Ishikawa (cell line): Measurements from ENCODE around the gene CLCA2.
A peak's percentile ranks its signal among the peaks of the same experiment; 100 is the strongest.

Experiments used
- CEBPB ChIP-seq: IDR thresholded peaks from 2 replicates; pipeline ENCODE4 v1.6.1; 2012
- CREB1 ChIP-seq: IDR thresholded peaks from 2 replicates; pipeline ENCODE4 v1.6.1; 2012; ENCODE audit warnings: low read depth
- EGR1 ChIP-seq: IDR thresholded peaks from 2 replicates; pipeline ENCODE4 v1.6.1; 2012
- EP300 ChIP-seq: IDR thresholded peaks from 2 replicates; pipeline ENCODE4 v1.6.1; 2012; ENCODE audit warnings: borderline replicate concordance
- FOXM1 ChIP-seq: IDR thresholded peaks from 2 replicates; pipeline ENCODE4 v1.6.1; 2012; ENCODE audit warnings: low read depth, borderline replicate concordance
- NFIC ChIP-seq: IDR thresholded peaks from 2 replicates; pipeline ENCODE4 v1.6.1; 2012
- RAD21 ChIP-seq: IDR thresholded peaks from 2 replicates; pipeline ENCODE4 v1.6.1; 2012; ENCODE audit warnings: low read depth
- REST ChIP-seq: IDR thresholded peaks from 2 replicates; pipeline ENCODE4 v1.6.1; 2012; ENCODE audit warnings: low read depth, mild to moderate bottlenecking
- TAF1 ChIP-seq: IDR thresholded peaks from 2 replicates; pipeline ENCODE4 v1.6.1; 2012; ENCODE audit warnings: low read depth, mild to moderate bottlenecking
- TCF12 ChIP-seq: IDR thresholded peaks from 2 replicates; pipeline ENCODE4 v1.6.1; 2012; ENCODE audit warnings: low read depth
- TEAD4 ChIP-seq: IDR thresholded peaks from 2 replicates; pipeline ENCODE4 v1.6.1; 2012
- YY1 ChIP-seq: IDR thresholded peaks from 2 replicates; pipeline ENCODE4 v1.6.1; 2012; ENCODE audit warnings: low read depth
- ZBTB7A ChIP-seq: IDR thresholded peaks from 2 replicates; pipeline ENCODE4 v1.6.1; 2012; ENCODE audit warnings: low read depth
- TF ChIP-seq, protein P1 (sequence below): IDR thresholded peaks from 2 replicates; pipeline ENCODE4 v1.6.1; 2012
- TF ChIP-seq, protein P2 (sequence below): IDR thresholded peaks from 2 replicates; pipeline ENCODE4 v1.6.1; 2012

Gene CLCA2, protein sequence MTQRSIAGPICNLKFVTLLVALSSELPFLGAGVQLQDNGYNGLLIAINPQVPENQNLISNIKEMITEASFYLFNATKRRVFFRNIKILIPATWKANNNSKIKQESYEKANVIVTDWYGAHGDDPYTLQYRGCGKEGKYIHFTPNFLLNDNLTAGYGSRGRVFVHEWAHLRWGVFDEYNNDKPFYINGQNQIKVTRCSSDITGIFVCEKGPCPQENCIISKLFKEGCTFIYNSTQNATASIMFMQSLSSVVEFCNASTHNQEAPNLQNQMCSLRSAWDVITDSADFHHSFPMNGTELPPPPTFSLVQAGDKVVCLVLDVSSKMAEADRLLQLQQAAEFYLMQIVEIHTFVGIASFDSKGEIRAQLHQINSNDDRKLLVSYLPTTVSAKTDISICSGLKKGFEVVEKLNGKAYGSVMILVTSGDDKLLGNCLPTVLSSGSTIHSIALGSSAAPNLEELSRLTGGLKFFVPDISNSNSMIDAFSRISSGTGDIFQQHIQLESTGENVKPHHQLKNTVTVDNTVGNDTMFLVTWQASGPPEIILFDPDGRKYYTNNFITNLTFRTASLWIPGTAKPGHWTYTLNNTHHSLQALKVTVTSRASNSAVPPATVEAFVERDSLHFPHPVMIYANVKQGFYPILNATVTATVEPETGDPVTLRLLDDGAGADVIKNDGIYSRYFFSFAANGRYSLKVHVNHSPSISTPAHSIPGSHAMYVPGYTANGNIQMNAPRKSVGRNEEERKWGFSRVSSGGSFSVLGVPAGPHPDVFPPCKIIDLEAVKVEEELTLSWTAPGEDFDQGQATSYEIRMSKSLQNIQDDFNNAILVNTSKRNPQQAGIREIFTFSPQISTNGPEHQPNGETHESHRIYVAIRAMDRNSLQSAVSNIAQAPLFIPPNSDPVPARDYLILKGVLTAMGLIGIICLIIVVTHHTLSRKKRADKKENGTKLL

DNA sequence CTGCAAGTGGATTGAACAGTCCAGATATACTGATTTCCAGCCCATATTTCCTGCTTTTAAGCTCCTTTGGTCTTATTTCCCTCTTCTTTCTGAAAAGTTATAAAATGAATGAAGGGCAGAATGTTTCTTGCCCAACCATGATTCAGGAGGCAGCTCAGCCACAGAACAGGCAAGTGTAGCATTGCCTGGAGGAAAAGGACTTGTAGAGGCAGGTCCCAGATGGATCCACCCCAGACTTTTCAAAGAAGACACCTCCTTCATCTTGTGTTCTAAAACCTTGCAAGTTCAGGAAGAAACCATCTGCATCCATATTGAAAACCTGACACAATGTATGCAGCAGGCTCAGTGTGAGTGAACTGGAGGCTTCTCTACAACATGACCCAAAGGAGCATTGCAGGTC is at the start of gene CLCA2:
TSS of gene CLCA2 (plus strand) at position 299 of the 400 bp plus-strand sequence. CDS start at position 376, 77 bp downstream.
- TF ChIP-seq TCF12: no peak

- TF ChIP-seq, protein P1, sequence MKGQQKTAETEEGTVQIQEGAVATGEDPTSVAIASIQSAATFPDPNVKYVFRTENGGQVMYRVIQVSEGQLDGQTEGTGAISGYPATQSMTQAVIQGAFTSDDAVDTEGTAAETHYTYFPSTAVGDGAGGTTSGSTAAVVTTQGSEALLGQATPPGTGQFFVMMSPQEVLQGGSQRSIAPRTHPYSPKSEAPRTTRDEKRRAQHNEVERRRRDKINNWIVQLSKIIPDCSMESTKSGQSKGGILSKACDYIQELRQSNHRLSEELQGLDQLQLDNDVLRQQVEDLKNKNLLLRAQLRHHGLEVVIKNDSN: no peak
- no peak for TF ChIP-seq EP300
- TF ChIP-seq RAD21: no peak
- TF ChIP-seq, protein P2, sequence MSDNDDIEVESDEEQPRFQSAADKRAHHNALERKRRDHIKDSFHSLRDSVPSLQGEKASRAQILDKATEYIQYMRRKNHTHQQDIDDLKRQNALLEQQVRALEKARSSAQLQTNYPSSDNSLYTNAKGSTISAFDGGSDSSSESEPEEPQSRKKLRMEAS: no peak
- TF ChIP-seq TEAD4: no peak
Observed at GRCh38 chr1:86375688-86376087, 48.3 kb upstream of the CLCA2 start.

GRCh38 chr1:86377341-86377740 is 46.6 kb upstream of the CLCA2 start:
- TF ChIP-seq TAF1 (no peak), TEAD4 (no peak), CREB1 (no peak), NFIC (no peak), REST (no peak), FOXM1 (no peak), TCF12 (no peak), EGR1 (no peak), CEBPB (no peak), EP300 (no peak)
- TF ChIP-seq, protein P2: no peak
- TF ChIP-seq, protein P1: no peak

DNA sequence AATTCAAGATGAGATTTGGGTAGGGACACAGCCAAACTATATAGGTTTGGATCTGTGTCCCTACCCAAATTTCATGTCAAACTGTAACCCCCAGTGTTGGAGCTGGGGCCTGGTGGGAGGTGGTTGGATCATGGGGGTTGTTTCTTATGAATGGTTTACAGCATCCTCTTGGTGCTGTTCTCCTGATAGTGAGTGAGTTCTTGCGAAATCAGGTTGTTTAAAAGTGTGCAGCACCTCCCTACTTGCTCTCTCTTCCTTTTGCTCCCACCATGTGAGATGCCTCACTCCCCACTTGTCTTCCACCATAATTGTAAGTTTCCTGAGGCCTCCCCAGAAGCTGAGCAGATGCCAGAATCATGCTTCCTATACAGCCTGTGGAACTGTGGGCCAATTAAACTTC is 45.2 kb upstream of the CLCA2 start:
- TF ChIP-seq EP300 (no peak), TCF12 (no peak), YY1 (no peak), CEBPB (no peak), EGR1 (no peak), CREB1 (no peak), TAF1 (no peak), REST (no peak)
- TF ChIP-seq, protein P2: no peak

- TF ChIP-seq RAD21: peak; percentile 75
- no peak for TF ChIP-seq ZBTB7A
- TF ChIP-seq TAF1: no peak
Observed at GRCh38 chr1:86380257-86380861, 43.6 kb upstream of the CLCA2 start.

GRCh38 chr1:86381223-86381622 is 42.7 kb upstream of the CLCA2 start:
- no peak for TF ChIP-seq NFIC
- TF ChIP-seq, protein P2: no peak
- TF ChIP-seq ZBTB7A: no peak
- TF ChIP-seq YY1: no peak
- no peak for TF ChIP-seq CEBPB
- TF ChIP-seq FOXM1: no peak
- TF ChIP-seq EGR1: no peak
- TF ChIP-seq EP300: no peak
- TF ChIP-seq TAF1: no peak
- TF ChIP-seq CREB1: no peak
- no peak for TF ChIP-seq RAD21
- TF ChIP-seq REST: no peak
- TF ChIP-seq TCF12: no peak
- TF ChIP-seq TEAD4: no peak
